OCI-LY7 (cell line): Measurements from ENCODE around the gene PDIA6. TPM values are rescaled to one million over a fixed set of nuclear protein-coding genes. Genes with fewer than 3 reads are reported as not detected.

Experiments used
- BruUV-seq: library from RNA; stranded (reverse); fragments of 400-500 nt; replicated peaks from 2 replicates; lab custom pipeline; 2021; lab: Mats Ljungman, UMichigan
- CTCF ChIA-PET: fragments of 300-600 bp; sonication (Branson Sonifier 250); formaldehyde crosslinking; loops from one replicate; lab custom pipeline; 2022; ENCODE audit warnings: antibody characterized with exemption; ENCODE audit not compliant: unreplicated experiment; lab: Charles Lee
- POLR2A ChIA-PET: fragments of 300-600 bp; sonication (Branson Sonifier 250); formaldehyde crosslinking; loops from one replicate; lab custom pipeline; 2022; ENCODE audit warnings: antibody characterized with exemption; lab: Charles Lee
- DNase-seq: peaks from one replicate; pipeline ENCODE4 v3.0.0-alpha.2; 2015; ENCODE audit warnings: low spot score
- H2AFZ ChIP-seq: fragments of 200-600 bp; sonication (generic), shearing (Covaris generic); 2 replicates; pipeline ENCODE4 v1.6.1; 2014; ENCODE audit warnings: mild to moderate bottlenecking, antibody characterized with exemption, low read length, moderate library complexity
- H3K27ac ChIP-seq: fragments of 200-600 bp; sonication (generic); 2 replicates; pipeline ENCODE4 v1.5.1; 2014; ENCODE audit warnings: mixed run types, low read depth, mild to moderate bottlenecking, moderate library complexity, low read length, inconsistent platforms; ENCODE audit not compliant: poor library complexity, severe bottlenecking
- H3K36me3 ChIP-seq: fragments of 200-600 bp; sonication (generic); 2 replicates; pipeline ENCODE4 v1.6.1; 2014; ENCODE audit warnings: mild to moderate bottlenecking, antibody characterized with exemption, low read length, moderate library complexity, mixed read lengths; ENCODE audit not compliant: insufficient read depth
- H3K4me1 ChIP-seq: fragments of 200-600 bp; sonication (generic); 2 replicates; pipeline ENCODE4 v1.5.1; 2014; ENCODE audit warnings: mild to moderate bottlenecking, low read length; ENCODE audit not compliant: insufficient read depth, poor library complexity, severe bottlenecking
- H3K4me2 ChIP-seq: fragments of 200-600 bp; sonication (generic); 2 replicates; pipeline ENCODE4 v1.6.1; 2014; ENCODE audit warnings: mild to moderate bottlenecking, low read length
- H3K4me3 ChIP-seq: fragments of 200-600 bp; sonication (generic); 2 replicates; pipeline ENCODE4 v1.5.1; 2014; ENCODE audit warnings: mild to moderate bottlenecking, low read depth, low read length; ENCODE audit not compliant: poor library complexity, severe bottlenecking
- H3K79me2 ChIP-seq: fragments of 200-600 bp; sonication (generic); 2 replicates; pipeline ENCODE4 v1.6.1; 2016; ENCODE audit warnings: low read depth, mild to moderate bottlenecking, low read length, moderate library complexity, mixed read lengths; ENCODE audit not compliant: insufficient read depth
- H3K9me2 ChIP-seq: fragments of 200-600 bp; sonication (generic); 2 replicates; pipeline ENCODE4 v1.6.1; 2016; ENCODE audit warnings: mild to moderate bottlenecking, low read length, mixed read lengths; ENCODE audit not compliant: insufficient read depth
- H3K9me3 ChIP-seq: fragments of 200-600 bp; sonication (generic); 2 replicates; pipeline ENCODE4 v1.6.1; 2014; ENCODE audit warnings: mild to moderate bottlenecking, mixed run types, low read length, mixed read lengths
- H4K20me1 ChIP-seq: fragments of 200-600 bp; sonication (generic); 2 replicates; pipeline ENCODE4 v1.6.1; 2014; ENCODE audit warnings: mild to moderate bottlenecking, antibody characterized with exemption, low read length, moderate library complexity, mixed read lengths; ENCODE audit not compliant: insufficient read depth
- CTCF ChIP-seq: fragments of 200-600 bp; sonication (generic); conservative IDR thresholded peaks from 2 replicates; pipeline ENCODE4 v1.5.1; 2014; ENCODE audit warnings: mild to moderate bottlenecking, antibody characterized with exemption, low read length, moderate library complexity, mixed read lengths
- EZH2phosphoT487 ChIP-seq: fragments of 200-600 bp; sonication (generic); IDR thresholded peaks from 2 replicates; pipeline ENCODE4 v1.6.1; 2018; ENCODE audit warnings: low read depth, borderline replicate concordance, mild to moderate bottlenecking, mixed run types, antibody characterized with exemption, low read length, moderate library complexity, mixed read lengths
- intact Hi-C: fragments of 100-400 bp; cut with micrococcal nuclease; formaldehyde crosslinking; loops from one replicate; pipeline ENCODE4 v1.10.0; 2022; ENCODE audit not compliant: unreplicated experiment
- total RNA-seq, 2 experiments: library from RNA; depleted of rRNA in 1 of 2; stranded (reverse); fragments of >200 nt in 1 of 2; shearing (Covaris generic) in 1 of 2; gene quantifications; 2 replicates each; pipeline ENCODE4 v1.2.3, GENCODE V29; 2014 to 2022

PDIA6 gene
- total RNA-seq, 2 experiments from 2014 or later, result 150 to 171 TPM

DNA sequence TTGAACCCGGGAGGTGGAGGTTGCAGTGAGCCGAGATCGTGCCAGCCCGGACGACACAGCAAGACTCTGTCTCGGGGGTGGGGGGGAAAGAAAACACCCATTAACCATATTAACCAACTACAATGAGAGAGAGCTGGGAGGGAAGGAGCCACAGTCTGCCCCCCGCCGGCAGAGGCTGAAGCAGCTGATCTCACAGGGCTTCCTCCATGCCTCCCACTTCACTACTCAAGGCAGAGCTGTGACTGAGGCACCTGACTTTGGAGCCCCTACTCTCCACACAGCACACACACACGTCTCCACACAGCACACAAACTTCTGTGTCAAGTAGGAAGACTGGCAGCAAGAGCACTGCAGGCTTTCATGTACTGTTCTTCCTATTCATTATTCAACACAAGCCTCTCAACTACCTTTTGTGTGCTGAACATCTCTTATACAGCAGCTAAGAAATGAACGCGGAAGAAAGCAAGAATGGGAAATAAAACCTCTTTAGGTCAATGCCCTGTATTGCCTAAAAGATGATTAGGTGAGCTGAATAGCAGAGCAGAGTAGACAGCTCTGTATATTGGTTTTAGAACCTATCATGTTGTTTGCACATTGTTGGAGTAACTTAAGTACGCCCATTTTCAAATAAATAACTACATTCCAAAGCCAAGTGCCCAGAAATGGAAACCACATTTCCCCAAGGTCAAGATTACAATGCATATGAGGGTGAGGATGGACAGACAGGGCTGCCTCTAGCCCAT, 26.2 kb downstream of the PDIA6 start:
- ChIA-PET CTCF (interaction anchor here (1.0 kb wide), 1 partner anchor 47 kb away, joined by 7 read pairs; no protein-coding TSS in a partner anchor), POLR2A (interaction anchor here (0.7 kb wide), 1 partner anchor 31 kb away, joined by 5 read pairs; no protein-coding TSS in a partner anchor)
- intact Hi-C loops, result no loop called here
- Histone ChIP-seq H3K4me1 (no peaks in the 10 kb centered on the region), H2AFZ (no peak overlapping the region), H4K20me1 (no peaks in the 10 kb centered on the region), H3K36me3 (peaks cover 98% of the 10 kb centered on the region), H3K9me3 (no peaks in the 10 kb centered on the region), H3K4me2 (no peak overlapping the region), H3K4me3 (no peak overlapping the region), H3K27ac (no peak overlapping the region), H3K79me2 (no peaks in the 10 kb centered on the region), H3K9me2 (no peaks in the 10 kb centered on the region)
- TF ChIP-seq CTCF (no peak), EZH2phosphoT487 (no peak)
- no peak for DNase-seq
- BruUV-seq, result no TSS peak

GRCh38 chr2:10785260-10785659, 27.3 kb downstream of the PDIA6 start:
- Histone ChIP-seq H3K27ac (no peak overlapping the region), H3K4me3 (no peak overlapping the region), H4K20me1 (no peaks in the 10 kb centered on the region), H3K9me3 (no peaks in the 10 kb centered on the region), H3K4me2 (no peak overlapping the region), H3K4me1 (no peaks in the 10 kb centered on the region), H2AFZ (no peak overlapping the region), H3K36me3 (peaks cover 98% of the 10 kb centered on the region), H3K79me2 (no peaks in the 10 kb centered on the region), H3K9me2 (no peaks in the 10 kb centered on the region)
- ChIA-PET CTCF (no interaction called here), POLR2A (no interaction called here)
- DNase-seq, result no peak
- no TSS peak for BruUV-seq
- intact Hi-C loops, result no loop called here
- TF ChIP-seq EZH2phosphoT487 (no peak), CTCF (no peak)

- Histone ChIP-seq H3K9me3 (no peaks in the 10 kb centered on the region), H3K4me2 (no peak overlapping the region), H2AFZ (no peak overlapping the region), H3K36me3 (peaks cover 98% of the 10 kb centered on the region), H4K20me1 (no peaks in the 10 kb centered on the region), H3K27ac (no peak overlapping the region), H3K4me1 (no peaks in the 10 kb centered on the region), H3K79me2 (no peaks in the 10 kb centered on the region), H3K9me2 (no peaks in the 10 kb centered on the region), H3K4me3 (no peak overlapping the region)
- intact Hi-C loops, result no loop called here
- POLR2A ChIA-PET, result interaction anchor here (0.6 kb wide), 1 partner anchor 16 kb away, joined by 3 read pairs; no protein-coding TSS in a partner anchor
- no TSS peak for BruUV-seq
- CTCF ChIA-PET, result no interaction called here
- no peak for TF ChIP-seq CTCF
- TF ChIP-seq EZH2phosphoT487, result no peak
- DNase-seq, result no peak
These were observed 27.9 kb downstream of the PDIA6 start for GRCh38 chr2:10784719-10785118.
